HG03108 (cell line): ENCODE results near the gene SAMD8.
"Not testable (repeated sequence)": the region's sequence is repeated elsewhere in the genome, so short reads cannot be mapped to it uniquely, and the experiment has no call there.

Experiments used
- ATAC-seq: cut with Tn5 transposase; IDR thresholded peaks from one replicate; pipeline ENCODE4 v1.9.1; 2021; ENCODE audit warnings: moderate library complexity; ENCODE audit not compliant: unreplicated experiment

Gene SAMD8

GRCh38 chr10:75212343-75212742 lies 100.9 kb downstream of the SAMD8 start:
- no peak for ATAC-seq

- ATAC-seq, result no peak
These were observed 108.8 kb downstream of the SAMD8 start for GRCh38 chr10:75220274-75220673.

GRCh38 chr10:75221492-75221891 lies 110.0 kb downstream of the SAMD8 start:
- not testable (repeated sequence) for ATAC-seq

GRCh38 chr10:75223507-75223906 lies 112.1 kb downstream of the SAMD8 start:
- no peak for ATAC-seq

- no peak for ATAC-seq
These were observed 114.6 kb downstream of the SAMD8 start for GRCh38 chr10:75226095-75226494.

- ATAC-seq, result no peak
These were observed 115.2 kb downstream of the SAMD8 start for GRCh38 chr10:75226656-75227055.

GRCh38 chr10:75228278-75228677 lies 116.8 kb downstream of the SAMD8 start:
- no peak for ATAC-seq

GRCh38 chr10:75228834-75229233 lies 117.4 kb downstream of the SAMD8 start:
- ATAC-seq, result no peak

GRCh38 chr10:75229971-75230370 lies 118.5 kb downstream of the SAMD8 start:
- ATAC-seq, result no peak

- ATAC-seq, result peak; percentile 34
These were observed 119.2 kb downstream of the SAMD8 start for GRCh38 chr10:75230600-75231038.
